Prostate gland (tissue), 2 donors: Measurements from ENCODE around the gene CADM4.

Experiments
- POLR2A ChIP-seq: fragments of 450-650 bp; IDR thresholded peaks from one replicate; pipeline ENCODE4 v1.6.1; 2016; ENCODE audit warnings: antibody characterized with exemption, mild to moderate bottlenecking
- TF ChIP-seq, protein P1 (sequence below), 4 experiments: fragments of 200-600 bp in 2 of 4; fragments of 450-650 bp in 2 of 4; sonication (generic) in 2 of 4; IDR thresholded peaks; 1 replicate in 3 of 4; 2 replicates in 1 of 4; pipeline ENCODE4 v1.5.1; 2016 to 2019; ENCODE audit warnings: antibody characterized with exemption in 4 of 4, mild to moderate bottlenecking in 2 of 4, moderate library complexity in 2 of 4

DNA sequence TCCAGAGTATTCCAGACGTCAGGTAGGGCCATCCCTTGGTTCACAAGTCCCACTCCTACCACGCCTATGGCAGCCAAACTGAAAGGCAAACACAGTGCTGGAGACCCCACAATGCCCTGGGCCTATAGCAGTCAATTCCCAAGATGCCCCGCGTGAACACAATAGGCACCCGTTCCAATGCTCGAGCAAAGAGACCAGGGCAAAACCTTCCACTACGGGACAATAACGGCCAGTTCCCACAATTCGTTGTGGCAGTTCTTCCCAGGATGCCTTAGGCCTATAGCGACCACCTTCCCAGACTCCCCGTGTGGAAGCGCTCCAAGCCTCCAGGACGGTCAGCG lies 20.8 kb downstream of the CADM4 start:
- TF ChIP-seq, protein P1, sequence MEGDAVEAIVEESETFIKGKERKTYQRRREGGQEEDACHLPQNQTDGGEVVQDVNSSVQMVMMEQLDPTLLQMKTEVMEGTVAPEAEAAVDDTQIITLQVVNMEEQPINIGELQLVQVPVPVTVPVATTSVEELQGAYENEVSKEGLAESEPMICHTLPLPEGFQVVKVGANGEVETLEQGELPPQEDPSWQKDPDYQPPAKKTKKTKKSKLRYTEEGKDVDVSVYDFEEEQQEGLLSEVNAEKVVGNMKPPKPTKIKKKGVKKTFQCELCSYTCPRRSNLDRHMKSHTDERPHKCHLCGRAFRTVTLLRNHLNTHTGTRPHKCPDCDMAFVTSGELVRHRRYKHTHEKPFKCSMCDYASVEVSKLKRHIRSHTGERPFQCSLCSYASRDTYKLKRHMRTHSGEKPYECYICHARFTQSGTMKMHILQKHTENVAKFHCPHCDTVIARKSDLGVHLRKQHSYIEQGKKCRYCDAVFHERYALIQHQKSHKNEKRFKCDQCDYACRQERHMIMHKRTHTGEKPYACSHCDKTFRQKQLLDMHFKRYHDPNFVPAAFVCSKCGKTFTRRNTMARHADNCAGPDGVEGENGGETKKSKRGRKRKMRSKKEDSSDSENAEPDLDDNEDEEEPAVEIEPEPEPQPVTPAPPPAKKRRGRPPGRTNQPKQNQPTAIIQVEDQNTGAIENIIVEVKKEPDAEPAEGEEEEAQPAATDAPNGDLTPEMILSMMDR (IDR thresholded peaks at IDR 0.05) = no peak
- no peak for TF ChIP-seq POLR2A
